Measurements from ENCODE around the gene CCSER2.

- no peak for TF ChIP-seq ZNF384 (IDR thresholded peaks at IDR 0.05)
- TF ChIP-seq FOXM1 (IDR thresholded peaks at IDR 0.05; ENCODE audit: borderline replicate concordance), result no peak
- TF ChIP-seq BHLHE40 (IDR thresholded peaks at IDR 0.05; ENCODE audit: borderline replicate concordance), result no peak
- no peak for TF ChIP-seq CTBP1 (IDR thresholded peaks at IDR 0.05; ENCODE audit: borderline replicate concordance)
Observed at GRCh38 chr10:84517554-84517953, 189.2 kb downstream of the CCSER2 start.
